ENCODE data around the gene NLRP7.
A peak's percentile ranks its signal among the peaks of the same experiment; 100 is the strongest.
"Not testable (repeated sequence)": the region's sequence is repeated elsewhere in the genome, so short reads cannot be mapped to it uniquely, and the experiment has no call there.

NLRP7 gene

DNA sequence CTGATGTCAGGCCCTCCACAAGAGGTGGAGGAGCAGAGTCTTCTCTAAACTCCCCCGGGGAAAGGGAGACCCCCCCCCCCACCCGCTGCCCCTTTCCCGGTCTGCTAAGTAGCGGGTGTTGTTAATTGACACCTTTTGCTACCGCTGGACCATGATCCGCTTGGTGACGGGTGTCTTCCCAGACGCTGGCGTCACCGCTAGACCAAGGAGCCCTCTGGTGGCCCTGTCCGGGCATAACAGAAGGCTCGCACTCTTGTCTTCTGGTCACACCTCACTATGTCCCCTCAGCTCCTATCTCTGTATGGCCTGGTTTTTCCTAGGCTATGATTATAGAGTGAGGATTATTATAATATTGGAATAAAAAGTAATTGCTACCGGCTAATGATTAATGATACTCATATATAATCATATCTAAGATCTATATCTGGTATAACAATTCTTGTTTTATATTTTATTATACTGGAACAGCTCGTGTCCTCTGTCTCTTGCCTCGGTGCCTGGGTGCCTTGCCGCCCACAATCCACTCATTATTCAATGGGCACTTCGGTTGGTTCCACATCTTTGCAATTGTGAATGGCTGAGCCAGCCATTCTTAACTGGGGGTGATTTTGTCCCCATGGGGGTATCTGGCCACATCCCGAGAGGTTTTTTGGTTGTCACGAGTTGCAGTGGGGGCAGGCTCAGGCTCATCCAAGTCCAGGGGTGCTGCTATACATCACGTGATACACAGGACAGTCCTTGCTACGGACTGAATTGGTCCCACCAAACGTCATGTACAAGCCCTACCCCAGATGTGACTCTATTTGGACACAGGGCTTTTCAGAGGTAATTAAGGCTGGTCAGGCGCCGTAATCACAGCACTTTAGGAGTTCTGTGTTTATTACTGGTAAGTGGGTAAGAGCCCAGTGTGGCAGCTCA lies 27.4 kb downstream of the NLRP7 start:
- DNase-seq, result not testable (repeated sequence)

DNA sequence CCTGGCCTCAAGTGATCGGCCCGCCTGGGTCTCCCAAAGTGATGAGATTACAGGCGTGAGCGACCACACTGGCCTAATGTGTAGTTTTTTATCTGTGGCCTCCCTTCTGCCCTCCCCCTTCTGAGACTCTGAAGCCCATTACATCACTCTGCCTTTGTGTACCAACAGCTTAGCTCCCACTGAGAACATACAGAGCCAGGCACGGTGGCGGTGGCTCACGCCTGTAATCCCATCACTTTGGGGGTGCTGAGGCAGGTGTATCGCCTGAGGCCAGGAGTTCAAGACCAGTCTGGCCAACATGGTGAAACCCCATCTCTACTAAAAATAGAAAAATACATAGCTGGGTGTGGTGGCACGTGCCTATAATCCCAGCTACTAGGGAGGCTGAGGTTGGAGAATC lies 28.8 kb downstream of the NLRP7 start:
- no peak for DNase-seq

GRCh38 chr19:54916822-54917221 lies 30.5 kb downstream of the NLRP7 start:
- DNase-seq, result peak; percentile 53 to 62

DNA sequence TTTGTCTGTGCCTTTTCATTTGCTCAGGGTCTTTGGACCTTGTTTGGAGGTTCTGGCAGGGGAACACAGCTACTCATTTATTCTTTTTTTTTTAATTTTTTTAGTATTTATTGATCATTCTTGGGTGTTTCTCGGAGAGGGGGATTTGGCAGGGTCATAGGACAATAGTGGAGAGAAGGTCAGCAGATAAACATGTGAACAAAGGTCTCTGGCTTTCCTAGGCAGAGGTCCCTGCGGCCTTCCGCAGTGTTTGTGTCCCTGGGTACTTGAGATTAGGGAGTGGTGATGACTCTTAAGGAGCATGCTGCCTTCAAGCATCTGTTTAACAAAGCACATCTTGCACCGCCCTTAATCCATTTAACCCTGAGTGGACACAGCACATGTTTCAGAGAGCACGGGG lies 39.4 kb downstream of the NLRP7 start:
- DNase-seq, result not testable (repeated sequence)

DNA sequence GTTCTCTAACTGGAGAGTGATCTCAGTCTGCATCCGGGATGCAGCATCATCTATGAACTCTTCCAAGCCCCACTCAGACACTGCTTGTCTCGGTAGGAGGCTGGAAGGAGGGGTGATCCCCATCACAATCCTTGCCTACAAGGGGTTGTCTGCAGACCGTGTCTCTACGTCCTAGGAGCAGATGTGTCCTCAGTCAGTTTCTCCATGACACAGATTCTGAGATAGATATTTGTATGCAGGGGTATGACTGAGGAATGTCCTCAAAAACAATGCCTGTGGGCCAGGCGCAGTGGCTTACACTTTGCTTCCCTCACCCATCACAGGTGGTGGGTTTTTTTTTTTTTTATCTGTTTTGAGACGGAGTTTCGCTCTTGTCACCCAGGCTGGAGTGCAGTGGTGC lies 40.5 kb downstream of the NLRP7 start:
- no peak for DNase-seq

DNA sequence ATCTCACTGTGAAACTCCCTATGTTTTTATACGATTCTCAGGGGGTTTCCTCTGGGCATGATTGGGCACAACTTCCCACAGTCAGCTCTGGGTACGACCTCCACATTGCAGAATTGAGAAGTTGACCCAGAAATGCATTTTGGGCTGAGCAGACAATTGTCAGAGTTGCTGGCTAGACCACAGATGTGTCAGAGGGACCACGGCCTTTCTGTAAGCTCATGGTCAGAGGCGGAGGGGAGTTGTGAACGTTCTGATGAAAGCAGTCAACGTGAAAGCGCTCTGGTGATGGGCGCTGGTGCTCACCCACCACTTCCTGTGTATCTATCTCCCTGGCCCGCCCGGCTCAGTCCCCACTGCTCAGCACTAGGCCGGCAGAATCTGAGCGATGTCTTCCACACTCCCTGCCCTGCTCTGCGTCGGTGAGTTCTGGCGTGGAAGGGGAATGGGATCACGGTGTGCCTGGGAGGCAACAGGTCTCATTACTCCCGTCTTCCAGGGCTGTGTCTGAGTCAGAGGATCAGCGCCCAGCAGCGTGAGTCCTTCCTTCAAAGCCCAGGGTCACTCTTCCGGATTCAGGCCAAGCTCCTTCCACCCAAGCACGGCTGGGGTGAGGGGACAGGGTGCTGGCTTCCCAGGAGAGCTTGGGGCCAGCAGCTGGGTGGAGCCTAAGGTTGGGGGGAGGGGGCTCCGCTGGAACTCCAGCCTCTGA lies 41.4 kb downstream of the NLRP7 start, which contains the start of gene NCR1:
TSS of gene NCR1 (plus strand) at position 346 of the 709 bp plus-strand sequence. CDS start at position 386, 40 bp downstream.
- peak; percentile 85 to 89 for DNase-seq

DNA sequence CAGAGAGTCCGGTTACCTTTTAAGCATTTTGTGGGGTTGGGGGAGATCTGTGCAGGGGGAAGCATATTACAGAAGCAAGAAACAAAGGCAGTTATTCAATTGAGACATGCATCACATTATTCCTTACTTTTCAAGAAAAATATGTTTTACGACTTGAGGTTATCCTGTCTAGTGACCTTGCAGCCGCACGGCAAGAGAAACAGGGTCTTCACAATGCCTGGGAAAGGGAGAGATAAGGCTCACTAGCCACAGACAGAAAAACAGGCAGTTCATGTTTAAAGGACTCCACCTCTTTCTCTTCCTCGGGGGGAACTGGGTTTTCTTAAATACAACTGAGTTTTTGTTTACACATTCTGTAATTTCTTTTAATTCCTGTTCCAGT lies 41.9 kb downstream of the NLRP7 start:
- DNase-seq, result no peak

DNA sequence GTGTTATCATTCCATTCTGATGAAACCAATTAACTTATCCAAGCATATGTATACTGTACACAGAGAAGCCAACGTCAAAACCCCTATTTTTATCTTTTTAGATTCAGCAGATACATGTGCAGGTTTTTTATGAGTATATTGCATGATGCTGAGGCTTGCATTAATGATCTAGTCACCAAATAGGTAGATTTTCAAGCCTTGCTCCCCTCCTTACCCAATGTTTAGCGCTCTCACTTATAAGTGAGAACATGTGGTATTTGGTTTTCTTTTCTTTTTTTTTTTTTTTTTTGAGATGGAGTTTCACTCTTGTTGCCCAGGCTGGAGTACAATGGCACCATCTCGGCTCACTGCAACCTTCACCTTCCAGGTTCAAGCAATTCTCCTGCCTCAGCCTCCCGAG lies 43.1 kb downstream of the NLRP7 start:
- DNase-seq, result not testable (repeated sequence)

GRCh38 chr19:54903303-54903702 lies 44.0 kb downstream of the NLRP7 start:
- no peak for DNase-seq

DNA sequence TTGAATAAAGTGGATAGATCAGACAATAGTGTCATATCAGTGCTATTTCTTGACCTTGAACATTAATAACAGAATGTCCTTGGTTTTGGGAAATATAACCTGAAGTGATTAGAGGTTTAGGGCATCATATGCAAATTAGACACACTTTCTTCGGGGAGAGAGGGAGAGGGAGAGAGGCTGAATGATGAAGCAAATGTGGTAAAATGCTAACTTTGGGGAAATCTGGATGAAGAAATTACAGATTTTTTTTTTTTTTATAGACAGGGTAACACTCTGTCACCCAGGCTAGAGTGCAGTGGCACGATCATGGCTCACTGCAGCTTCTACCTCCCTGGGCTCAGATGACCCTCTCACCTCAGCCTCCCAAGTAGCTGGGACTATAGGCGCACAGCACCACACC lies 45.3 kb downstream of the NLRP7 start:
- DNase-seq, result peak; percentile 28 to 61

- DNase-seq, result peak; percentile 87 to 91
Measured at GRCh38 chr19:54901153-54901552, 46.2 kb downstream of the NLRP7 start.

DNA sequence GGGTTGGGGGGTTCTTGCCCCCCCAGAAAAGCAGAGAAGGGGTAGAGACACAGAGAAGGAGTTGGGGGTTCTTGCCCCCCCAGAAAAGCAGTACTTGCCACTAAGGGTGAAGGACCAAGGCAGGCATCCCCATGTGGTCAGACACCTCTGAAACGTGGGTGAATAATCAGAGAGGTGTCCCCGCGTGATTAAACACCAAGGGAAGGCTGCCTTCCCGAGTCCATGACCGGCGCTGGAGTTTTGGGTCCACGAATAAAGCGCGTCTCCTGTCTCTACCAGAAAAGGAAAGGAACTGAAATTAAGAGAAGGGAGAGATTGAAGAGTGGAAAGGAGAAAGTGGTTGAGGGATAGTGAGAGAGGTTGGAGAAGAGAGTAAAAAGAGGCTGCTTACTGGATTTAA lies 47.7 kb downstream of the NLRP7 start:
- not testable (repeated sequence) for DNase-seq

- DNase-seq, result not testable (repeated sequence)
Measured at GRCh38 chr19:54898685-54899084, 48.6 kb downstream of the NLRP7 start.

- no peak for DNase-seq
Measured at GRCh38 chr19:54896036-54896435, 51.3 kb downstream of the NLRP7 start.

GRCh38 chr19:54894106-54894505 lies 53.2 kb downstream of the NLRP7 start:
- DNase-seq, result not testable (repeated sequence)

DNA sequence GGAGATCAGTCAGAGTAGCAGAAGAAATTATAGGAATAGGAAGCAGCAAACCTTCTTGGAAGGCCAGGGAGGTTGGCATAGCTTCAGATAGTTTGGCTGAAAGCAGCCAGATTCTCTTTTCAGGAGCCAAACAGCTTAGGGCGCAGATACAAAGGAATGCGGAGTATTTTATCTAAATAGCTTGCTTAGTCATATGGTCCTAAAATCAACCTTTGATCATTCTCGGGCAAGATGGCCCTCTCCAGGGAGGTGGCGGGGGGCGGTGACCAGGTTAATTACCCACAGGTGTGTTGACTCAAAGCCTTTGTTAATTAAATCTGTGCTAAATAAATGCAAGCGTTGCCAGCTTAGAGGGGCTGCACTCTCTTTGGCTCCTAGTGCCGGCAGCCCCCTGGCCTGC lies 53.9 kb downstream of the NLRP7 start:
- no peak for DNase-seq

DNA sequence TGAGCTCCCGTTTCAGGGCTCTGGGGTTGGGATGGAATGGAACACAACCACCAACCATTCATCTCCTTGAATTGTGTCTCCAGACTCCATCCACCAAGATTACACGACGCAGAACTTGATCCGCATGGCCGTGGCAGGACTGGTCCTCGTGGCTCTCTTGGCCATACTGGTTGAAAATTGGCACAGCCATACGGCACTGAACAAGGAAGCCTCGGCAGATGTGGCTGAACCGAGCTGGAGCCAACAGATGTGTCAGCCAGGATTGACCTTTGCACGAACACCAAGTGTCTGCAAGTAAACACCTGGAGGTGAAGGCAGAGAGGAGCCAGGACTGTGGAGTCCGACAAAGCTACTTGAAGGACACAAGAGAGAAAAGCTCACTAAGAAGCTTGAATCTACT lies 57.8 kb downstream of the NLRP7 start:
- no peak for DNase-seq

GRCh38 chr19:54888239-54888638 lies 59.1 kb downstream of the NLRP7 start:
- DNase-seq, result no peak

DNA sequence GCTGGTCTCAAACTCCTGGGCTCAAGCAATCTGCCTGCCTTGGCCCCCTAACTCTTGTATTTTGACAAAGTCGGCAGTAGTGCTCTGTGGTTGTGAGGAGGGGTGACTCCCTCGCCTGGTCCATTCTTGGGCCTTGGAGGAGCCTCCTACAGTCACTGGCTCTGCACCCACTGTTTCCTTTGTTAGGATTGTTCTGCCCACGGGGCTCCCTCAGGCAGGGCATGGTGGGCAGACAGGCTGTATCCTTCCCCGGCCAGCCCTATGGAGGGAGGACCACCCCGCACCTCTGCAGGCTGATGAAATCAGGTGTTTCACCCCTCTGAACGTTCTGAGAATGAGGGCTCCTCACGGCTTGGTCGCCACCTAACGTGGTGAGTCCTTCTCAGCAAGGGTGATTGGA lies 64.1 kb downstream of the NLRP7 start:
- DNase-seq, result no peak

DNA sequence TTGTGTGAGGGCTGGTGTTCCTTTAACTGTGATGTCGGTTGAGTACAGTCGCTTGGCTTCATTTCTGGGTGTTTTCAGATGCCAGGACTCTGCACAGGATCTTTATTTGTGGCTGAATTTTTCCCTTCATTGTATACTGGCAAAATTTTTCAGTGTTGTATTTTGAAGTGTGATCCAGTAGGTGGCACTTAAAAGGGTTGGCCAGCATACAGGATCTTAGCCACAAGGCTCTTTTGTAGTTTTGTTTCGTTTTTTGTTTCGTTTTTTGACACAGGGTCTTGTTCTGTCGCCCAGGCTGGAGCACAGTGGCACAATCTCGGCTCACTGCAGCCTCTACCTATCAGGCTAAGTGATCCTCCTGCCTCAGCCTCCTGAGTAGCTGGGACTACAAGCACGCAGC lies 64.6 kb downstream of the NLRP7 start:
- peak; percentile 50 to 56 for DNase-seq

DNA sequence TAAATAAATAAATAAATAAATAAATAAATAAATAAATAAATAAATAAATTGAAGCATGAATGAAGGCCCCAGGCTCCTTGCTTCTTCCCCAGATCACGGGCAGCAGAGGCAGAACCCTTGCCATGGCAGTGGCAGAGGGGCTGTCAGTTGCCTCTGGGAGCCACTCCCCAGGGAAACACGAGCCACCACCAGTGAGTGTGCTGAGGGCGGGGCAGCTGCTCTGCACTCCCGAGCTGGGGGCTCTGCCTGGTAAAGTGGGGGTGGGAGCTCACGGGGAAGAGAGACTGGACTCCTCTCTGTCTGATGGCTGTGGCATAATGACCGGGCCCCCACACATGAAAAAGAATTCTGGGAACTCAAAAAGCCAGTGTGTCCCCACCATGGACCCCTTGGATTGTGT lies 65.4 kb downstream of the NLRP7 start:
- DNase-seq, result no peak

- DNase-seq, result peak; percentile 61 to 77
Measured at GRCh38 chr19:54877471-54877870, 69.9 kb downstream of the NLRP7 start.

DNA sequence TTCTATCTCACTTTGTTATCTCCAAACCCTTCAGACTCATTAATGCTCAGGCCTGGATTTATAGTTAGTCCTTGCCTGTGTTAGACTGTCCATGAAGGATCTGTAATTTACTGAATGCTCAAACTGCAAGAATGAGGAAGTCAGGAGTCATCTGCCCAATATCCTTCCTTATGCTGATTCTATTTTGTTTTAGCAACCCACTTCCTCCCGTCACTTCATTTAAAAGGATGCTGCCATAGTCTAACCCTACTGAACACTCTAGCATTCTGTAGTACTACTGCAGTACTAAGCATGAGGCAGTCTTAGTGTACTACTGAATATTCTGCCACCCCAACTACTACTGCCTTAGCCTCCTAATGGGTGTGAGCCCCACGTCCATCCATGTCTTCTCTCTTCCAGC lies 71.8 kb downstream of the NLRP7 start:
- DNase-seq, result peak; percentile 68 to 73

- peak; percentile 90 to 98 for DNase-seq
Measured at GRCh38 chr19:54873990-54874389, 73.3 kb downstream of the NLRP7 start, which contains the start of gene FCAR. TSS of gene FCAR (plus strand) at chr19:54874235. CDS start at chr19:54874290, 55 bp downstream.

Measured in inflammatory macrophage treated with lipopolysaccharide for 1 hour (primary cell).